Heart left ventricle (tissue), 13 donors: ENCODE data around the gene NVL.

Experiments
- POLR2A ChIP-seq, 2 donors: fragments of 450-650 bp; IDR thresholded peaks; one replicate each; pipeline ENCODE4 v1.6.1; 2017; ENCODE audit warnings: antibody characterized with exemption in 2 of 2, mild to moderate bottlenecking in 2 of 2, moderate library complexity in 2 of 2
- TF ChIP-seq, protein P1 (sequence below), 12 donors: fragments of 200-600 bp; sonication (generic) in 4 of 12; IDR thresholded peaks; one replicate each; pipeline versions ENCODE4 v1.5.0 to v1.8.0; 2018 to 2022; ENCODE audit warnings: antibody characterized with exemption in 12 of 12, mild to moderate bottlenecking in 5 of 12
- donor health status: ischemic (EF 13 %, LVEDD 7.1; RV severe dilation, severe dysfunction).
- donor health status: DM: no; HTN: yes; CAD: no.
- donor health status: DM: no; HTN: no; CAD: no.
- donor health status: ischemic (EF 25% LVEDD 6.9; RV normal size, moderate dysfunction).
- donor health status: ischemic (EF 25% LVEDD 5.7; RV mildly dilated, moderate dysfunction).
- donor health status: ischemic (EF 35%, LVEDD 5.7; RV mildly dilated, moderate dysfunction).
- donor health status: nonischemic (EF 11% LVEDD 7.7; RV severe dilation, severe dysfunction).
- donor health status: DM: yes; HTN: yes; CAD: no.
- donor health status: PGD.
- donor health status: ischemic (EF 29% LVEDD 5.4; RV normal size, mild dysfunction).
- donor health status: nonischemic (EF 23%, LVEDD 6.1; RV moderate dilation, normal function).

DNA sequence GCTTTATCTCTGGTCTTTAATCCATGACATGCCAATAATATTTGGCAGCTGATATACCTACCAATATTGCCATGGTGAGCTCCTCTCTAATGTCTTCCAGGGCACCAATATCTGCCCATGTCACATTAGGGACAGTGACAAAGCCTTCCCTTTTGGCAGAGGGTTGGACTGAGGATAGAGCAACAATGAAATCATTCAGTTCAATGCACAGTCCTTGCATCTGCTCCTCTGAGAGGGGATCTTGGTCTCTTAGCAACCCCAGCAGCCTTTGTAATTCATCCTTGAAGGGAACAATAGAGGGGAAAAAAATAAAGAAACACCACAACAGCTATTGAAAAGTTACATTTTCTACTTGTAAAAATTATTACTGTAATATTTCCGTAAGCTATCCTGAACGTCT is 42.3 kb downstream of the NVL start:
- TF ChIP-seq, protein P1, sequence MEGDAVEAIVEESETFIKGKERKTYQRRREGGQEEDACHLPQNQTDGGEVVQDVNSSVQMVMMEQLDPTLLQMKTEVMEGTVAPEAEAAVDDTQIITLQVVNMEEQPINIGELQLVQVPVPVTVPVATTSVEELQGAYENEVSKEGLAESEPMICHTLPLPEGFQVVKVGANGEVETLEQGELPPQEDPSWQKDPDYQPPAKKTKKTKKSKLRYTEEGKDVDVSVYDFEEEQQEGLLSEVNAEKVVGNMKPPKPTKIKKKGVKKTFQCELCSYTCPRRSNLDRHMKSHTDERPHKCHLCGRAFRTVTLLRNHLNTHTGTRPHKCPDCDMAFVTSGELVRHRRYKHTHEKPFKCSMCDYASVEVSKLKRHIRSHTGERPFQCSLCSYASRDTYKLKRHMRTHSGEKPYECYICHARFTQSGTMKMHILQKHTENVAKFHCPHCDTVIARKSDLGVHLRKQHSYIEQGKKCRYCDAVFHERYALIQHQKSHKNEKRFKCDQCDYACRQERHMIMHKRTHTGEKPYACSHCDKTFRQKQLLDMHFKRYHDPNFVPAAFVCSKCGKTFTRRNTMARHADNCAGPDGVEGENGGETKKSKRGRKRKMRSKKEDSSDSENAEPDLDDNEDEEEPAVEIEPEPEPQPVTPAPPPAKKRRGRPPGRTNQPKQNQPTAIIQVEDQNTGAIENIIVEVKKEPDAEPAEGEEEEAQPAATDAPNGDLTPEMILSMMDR (IDR thresholded peaks at IDR 0.05), result no peak
- TF ChIP-seq POLR2A (IDR thresholded peaks at IDR 0.05), result no peak
